Hepatocyte (in vitro differentiated cells): ENCODE measurements around the gene STIMATE. TPM values are rescaled to one million over a fixed set of nuclear protein-coding genes. Genes with fewer than 3 reads are reported as not detected.

ENCODE experiments used
- DNase-seq: peaks from one replicate; pipeline ENCODE4 v3.0.0-alpha.2; 2016; ENCODE audit warnings: low spot score
- H2AFZ ChIP-seq: fragments of 200-600 bp; sonication (generic); 2 replicates; pipeline ENCODE4 v1.6.0; 2016; ENCODE audit warnings: antibody characterized with exemption, mild to moderate bottlenecking
- H3K27ac ChIP-seq: fragments of 200-600 bp; sonication (generic); 2 replicates; pipeline ENCODE4 v1.5.1; 2016; ENCODE audit warnings: mild to moderate bottlenecking
- H3K27me3 ChIP-seq: fragments of 200-600 bp; sonication (generic); 2 replicates; pipeline ENCODE4 v1.6.1; 2016
- H3K36me3 ChIP-seq: fragments of 200-600 bp; sonication (generic); replicated peaks from 2 replicates; pipeline ENCODE4 v1.5.1; 2016; ENCODE audit warnings: low read depth; ENCODE audit not compliant: insufficient read depth
- H3K4me1 ChIP-seq: fragments of 200-600 bp; sonication (generic); 2 replicates; pipeline ENCODE4 v1.5.1; 2016; ENCODE audit warnings: mild to moderate bottlenecking, moderate library complexity; ENCODE audit not compliant: insufficient read depth
- H3K4me2 ChIP-seq: fragments of 200-600 bp; sonication (generic); 2 replicates; pipeline ENCODE4 v1.6.0; 2016
- H3K4me3 ChIP-seq: fragments of 200-600 bp; sonication (generic); 2 replicates; pipeline ENCODE4 v1.5.1; 2016; ENCODE audit warnings: mild to moderate bottlenecking
- H3K79me2 ChIP-seq: fragments of 200-600 bp; sonication (generic); 2 replicates; pipeline ENCODE4 v1.6.0; 2017; ENCODE audit warnings: mild to moderate bottlenecking
- H3K9me2 ChIP-seq: fragments of 200-600 bp; sonication (generic); replicated peaks from 2 replicates; pipeline ENCODE4 v1.6.0; 2017; ENCODE audit warnings: mild to moderate bottlenecking; ENCODE audit not compliant: insufficient read depth
- H3K9me3 ChIP-seq: fragments of 200-600 bp; sonication (generic); 2 replicates; pipeline ENCODE4 v1.5.1; 2016; ENCODE audit warnings: low read depth, mild to moderate bottlenecking
- H4K20me1 ChIP-seq: fragments of 200-600 bp; sonication (generic); 2 replicates; pipeline ENCODE4 v1.6.0; 2016; ENCODE audit warnings: mild to moderate bottlenecking; ENCODE audit not compliant: insufficient read depth, poor library complexity, severe bottlenecking
- EZH2 ChIP-seq: fragments of 200-600 bp; sonication (generic); IDR thresholded peaks from 2 replicates; pipeline ENCODE4 v1.6.1; 2016; ENCODE audit warnings: antibody characterized with exemption, mild to moderate bottlenecking, borderline replicate concordance
- EZH2phosphoT487 ChIP-seq: fragments of 200-600 bp; sonication (generic); IDR thresholded peaks from one replicate; pipeline ENCODE4 v1.6.1; 2018; ENCODE audit warnings: antibody characterized with exemption, mild to moderate bottlenecking, low read depth, moderate library complexity; ENCODE audit not compliant: unreplicated experiment, severe bottlenecking
- WGBS: methylation state at CpG from one replicate; pipeline ENCODE4 v1.1.6; 2016; ENCODE audit warnings: low lambda C conversion rate; ENCODE audit errors: missing lambda C conversion rate; 5-methylcytosine and 5-hydroxymethylcytosine counted together
- polyA plus RNA-seq: library from polyadenylated mRNA; unstranded; fragments of >200 nt; fragmentation: Nextera tagmentation; extraction: Ambion mirVana; gene quantifications from 2 replicates; pipeline ENCODE4 v1.2.1, GENCODE V29; 2016
- total RNA-seq: library from RNA; depleted of rRNA; stranded (reverse); fragments of >200 nt; gene quantifications from 2 replicates; pipeline ENCODE4 v1.2.3, GENCODE V29; 2014
- TF ChIP-seq, protein P1 (sequence below): fragments of 200-600 bp; sonication (generic); IDR thresholded peaks from 2 replicates; pipeline ENCODE4 v1.5.1; 2016; ENCODE audit warnings: antibody characterized with exemption, mild to moderate bottlenecking; ENCODE audit not compliant: poor library complexity

Gene STIMATE
- total and polyA plus RNA-seq, 2 experiments from 2014 or later, result 14.5 to 20.4 TPM

DNA sequence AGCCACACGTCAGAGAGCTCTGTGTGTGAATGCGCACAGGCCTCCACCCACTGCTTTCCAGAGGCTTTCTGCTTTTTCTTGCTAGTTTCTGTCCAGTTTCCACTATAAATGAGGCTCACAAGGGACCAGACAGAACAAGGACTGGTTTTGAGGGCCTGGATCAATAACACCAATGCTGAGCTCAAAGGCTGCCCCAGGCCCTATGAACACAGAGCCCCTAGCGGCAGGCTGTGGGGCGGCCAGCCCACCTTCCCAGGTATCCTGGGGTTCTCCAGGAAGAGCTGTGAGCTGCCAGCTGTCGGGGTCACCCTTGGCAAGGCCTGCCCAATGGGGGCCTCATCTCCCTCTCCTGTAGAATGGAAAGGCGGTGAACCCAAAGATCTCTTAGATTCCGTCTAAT is 104.9 kb downstream of the STIMATE start:
- TF ChIP-seq EZH2 (no peak), EZH2phosphoT487 (no peak)
- TF ChIP-seq, protein P1, sequence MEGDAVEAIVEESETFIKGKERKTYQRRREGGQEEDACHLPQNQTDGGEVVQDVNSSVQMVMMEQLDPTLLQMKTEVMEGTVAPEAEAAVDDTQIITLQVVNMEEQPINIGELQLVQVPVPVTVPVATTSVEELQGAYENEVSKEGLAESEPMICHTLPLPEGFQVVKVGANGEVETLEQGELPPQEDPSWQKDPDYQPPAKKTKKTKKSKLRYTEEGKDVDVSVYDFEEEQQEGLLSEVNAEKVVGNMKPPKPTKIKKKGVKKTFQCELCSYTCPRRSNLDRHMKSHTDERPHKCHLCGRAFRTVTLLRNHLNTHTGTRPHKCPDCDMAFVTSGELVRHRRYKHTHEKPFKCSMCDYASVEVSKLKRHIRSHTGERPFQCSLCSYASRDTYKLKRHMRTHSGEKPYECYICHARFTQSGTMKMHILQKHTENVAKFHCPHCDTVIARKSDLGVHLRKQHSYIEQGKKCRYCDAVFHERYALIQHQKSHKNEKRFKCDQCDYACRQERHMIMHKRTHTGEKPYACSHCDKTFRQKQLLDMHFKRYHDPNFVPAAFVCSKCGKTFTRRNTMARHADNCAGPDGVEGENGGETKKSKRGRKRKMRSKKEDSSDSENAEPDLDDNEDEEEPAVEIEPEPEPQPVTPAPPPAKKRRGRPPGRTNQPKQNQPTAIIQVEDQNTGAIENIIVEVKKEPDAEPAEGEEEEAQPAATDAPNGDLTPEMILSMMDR, result no peak
- Histone ChIP-seq H3K27ac (no peak overlapping the region), H3K4me2 (no peak overlapping the region), H3K9me3 (no peaks in the 10 kb centered on the region), H3K4me1 (no peaks in the 10 kb centered on the region), H3K27me3 (no peaks in the 10 kb centered on the region), H3K79me2 (no peaks in the 10 kb centered on the region), H2AFZ (no peak overlapping the region), H4K20me1 (no peaks in the 10 kb centered on the region), H3K9me2 (no peaks in the 10 kb centered on the region), H3K36me3 (no peaks in the 10 kb centered on the region), H3K4me3 (no peak overlapping the region)
- WGBS, result 76% methylated on average over 7 of the region's 7 CpGs
- DNase-seq, result no peak

DNA sequence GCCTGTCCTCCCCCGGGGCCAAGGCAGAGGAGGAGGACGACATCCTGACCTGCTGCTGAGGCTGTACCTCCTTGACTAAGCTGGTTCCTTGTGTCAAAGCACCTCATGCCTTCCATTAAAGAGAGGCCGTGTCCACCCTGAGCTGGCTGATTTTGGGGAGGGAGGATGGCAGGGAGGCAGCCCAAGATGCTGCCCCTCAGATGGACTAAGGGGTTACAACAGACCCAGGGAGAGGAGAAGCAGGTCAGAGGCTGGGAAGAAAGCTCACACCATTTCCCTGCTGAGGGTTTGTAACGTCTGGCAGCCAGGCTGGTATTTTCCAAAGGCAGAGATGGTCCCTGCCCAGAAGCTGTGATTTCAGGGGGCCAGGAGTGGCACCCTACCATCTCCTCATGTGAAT is 105.4 kb downstream of the STIMATE start:
- 83% methylated on average over 4 of the region's 4 CpGs for WGBS
- Histone ChIP-seq H3K79me2 (no peaks in the 10 kb centered on the region), H2AFZ (no peak overlapping the region), H3K4me3 (no peak overlapping the region), H3K4me1 (no peaks in the 10 kb centered on the region), H3K36me3 (no peaks in the 10 kb centered on the region), H3K27me3 (no peaks in the 10 kb centered on the region), H3K4me2 (no peak overlapping the region), H3K9me2 (no peaks in the 10 kb centered on the region), H4K20me1 (no peaks in the 10 kb centered on the region), H3K9me3 (no peaks in the 10 kb centered on the region), H3K27ac (no peak overlapping the region)
- TF ChIP-seq, protein P1, result no peak
- TF ChIP-seq EZH2 (no peak), EZH2phosphoT487 (no peak)
- no peak for DNase-seq

DNA sequence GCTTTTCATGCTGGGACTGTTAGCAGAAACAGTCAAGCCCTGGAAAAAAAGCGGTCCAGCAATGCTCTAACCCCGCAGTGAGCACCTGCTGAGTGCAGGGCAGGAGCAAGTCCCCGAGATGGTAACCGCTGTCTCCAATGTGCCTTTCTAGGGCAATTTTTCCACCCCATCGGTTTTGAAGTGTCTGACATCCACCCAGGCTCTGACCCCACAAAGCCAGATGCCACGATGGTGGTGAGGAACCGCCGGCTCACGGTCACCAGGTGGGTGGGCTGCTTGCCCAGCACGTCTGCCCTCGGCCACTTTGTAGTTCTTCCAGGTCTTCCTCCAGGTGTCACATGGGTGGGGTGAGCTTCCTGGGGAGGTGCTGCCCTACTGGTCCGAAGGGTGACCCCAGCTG is 106.0 kb downstream of the STIMATE start:
- Histone ChIP-seq H3K79me2 (no peaks in the 10 kb centered on the region), H2AFZ (no peak overlapping the region), H3K4me1 (no peaks in the 10 kb centered on the region), H4K20me1 (no peaks in the 10 kb centered on the region), H3K4me3 (no peak overlapping the region), H3K36me3 (no peaks in the 10 kb centered on the region), H3K27me3 (no peaks in the 10 kb centered on the region), H3K9me3 (no peaks in the 10 kb centered on the region), H3K9me2 (no peaks in the 10 kb centered on the region), H3K4me2 (no peak overlapping the region), H3K27ac (no peak overlapping the region)
- DNase-seq, result no peak
- TF ChIP-seq EZH2phosphoT487 (no peak), EZH2 (no peak)
- TF ChIP-seq, protein P1, result no peak
- 88% methylated on average over 12 of the region's 12 CpGs for WGBS

DNA sequence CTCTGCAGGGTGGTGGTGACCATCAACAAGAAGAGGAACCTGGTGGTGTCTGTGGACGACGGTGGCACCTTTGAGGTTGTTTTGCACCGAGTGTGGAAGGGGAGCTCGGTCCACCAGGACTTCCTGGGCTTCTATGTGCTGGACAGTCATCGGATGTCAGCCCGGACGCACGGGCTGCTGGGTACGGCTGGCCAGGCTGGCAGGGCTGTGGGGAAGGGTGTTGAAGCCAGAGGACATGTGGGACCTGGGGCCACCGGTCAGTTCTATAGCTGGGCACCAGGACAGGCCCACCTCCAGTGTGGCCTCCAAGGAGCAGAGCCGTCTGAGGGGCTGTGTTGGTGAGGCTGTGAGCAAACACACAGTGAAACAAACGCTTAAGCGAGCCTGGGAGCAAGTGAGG is 106.6 kb downstream of the STIMATE start:
- WGBS, result 94% methylated on average over 13 of the region's 13 CpGs
- no peak for DNase-seq
- no peak overlapping the region for H3K4me2 ChIP-seq
- no peaks in the 10 kb centered on the region for H3K36me3 ChIP-seq
- no peaks in the 10 kb centered on the region for H3K79me2 ChIP-seq
- no peak overlapping the region for H2AFZ ChIP-seq
- H3K27ac ChIP-seq, result no peak overlapping the region
- H4K20me1 ChIP-seq, result no peaks in the 10 kb centered on the region
- H3K4me3 ChIP-seq, result no peak overlapping the region
- H3K4me1 ChIP-seq, result no peaks in the 10 kb centered on the region
- no peaks in the 10 kb centered on the region for H3K9me3 ChIP-seq
- no peaks in the 10 kb centered on the region for H3K27me3 ChIP-seq
- TF ChIP-seq EZH2 (no peak), EZH2phosphoT487 (no peak)
- TF ChIP-seq, protein P1, result no peak
- no peaks in the 10 kb centered on the region for H3K9me2 ChIP-seq
